ENCODE results near the gene ERG28.

DNA sequence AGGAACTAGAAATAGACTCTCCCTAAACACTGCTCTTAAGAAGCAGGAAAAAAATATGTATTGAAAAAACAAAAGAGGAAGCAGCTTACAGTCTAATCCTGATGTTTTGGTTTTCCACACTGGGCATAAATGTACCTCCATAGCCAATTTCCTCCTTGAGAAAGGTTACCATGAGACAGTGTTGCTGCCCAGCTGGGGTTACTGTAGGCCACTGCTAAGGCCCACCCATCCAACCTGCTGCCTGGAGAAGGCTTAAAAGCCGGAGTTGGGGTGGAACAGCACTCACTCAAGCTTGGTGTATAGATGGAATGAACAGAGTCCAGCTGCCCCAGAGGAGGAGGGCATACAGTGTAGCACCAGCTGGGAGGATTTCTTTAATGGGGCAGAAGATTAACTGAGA is 41.1 kb downstream of the ERG28 start:
- TF ChIP-seq CTCF (conservative IDR thresholded peaks at IDR 0.05; ENCODE audit: low read length), result no peak
- no peak for TF ChIP-seq EZH2phosphoT487 (IDR thresholded peaks at IDR 0.05; ENCODE audit: borderline replicate concordance, low read depth, low read length)
